ENCODE measurements around the gene SPATA2. TPM values are rescaled to one million over a fixed set of nuclear protein-coding genes. Genes with fewer than 3 reads are reported as not detected.

Gene SPATA2
- total and polyA plus RNA-seq, 2 of the 13 experiments (the other 11 are each of a cell fraction or from before 2014, with no cell fraction given) = 3.2 to 8.7 TPM

GRCh38 chr20:49916146-49917002, 1.0 kb upstream of the SPATA2 start (continued):
- TF ChIP-seq NONO (IDR thresholded peaks at IDR 0.05) (no peak), NONO (CRISPR knock-in tag; conservative IDR thresholded peaks at IDR 0.05) (peak; percentile 85), AGO2 (optimal IDR thresholded peaks at IDR 0.05; ENCODE audit: low read depth, low read length) (no peak), ZNF329 (CRISPR knock-in tag; IDR thresholded peaks at IDR 0.05; ENCODE audit: low read depth) (no peak), ZNF274 (CRISPR knock-in tag; IDR thresholded peaks at IDR 0.05) (no peak), ZNF570 (CRISPR knock-in tag; IDR thresholded peaks at IDR 0.05; ENCODE audit: borderline replicate concordance) (0 out of 2 replicates have a peak, but pooled peaks have one; percentile 33), PRPF4 (IDR thresholded peaks at IDR 0.05; ENCODE audit: low read depth, low read length, poor library complexity, severe bottlenecking) (no peak), ESRRA (CRISPR knock-in tag; IDR thresholded peaks at IDR 0.05; ENCODE audit: low read depth) (peak; percentile 79; the same call in 1 of the 2 replicates), YEATS2 (CRISPR knock-in tag; IDR thresholded peaks at IDR 0.05; ENCODE audit: borderline replicate concordance) (peak; percentile 20; the same call in 1 of the 2 replicates), ZBTB42 (CRISPR knock-in tag; IDR thresholded peaks at IDR 0.05) (peak; percentile 91; the same call in 1 of the 2 replicates), U2AF2 (IDR thresholded peaks at IDR 0.05; ENCODE audit: low read depth, low read length) (no peak), TOPORS (CRISPR knock-in tag; IDR thresholded peaks at IDR 0.05) (0 out of 2 replicates have a peak, but pooled peaks have one; percentile 46), ZNF343 (CRISPR knock-in tag; IDR thresholded peaks at IDR 0.05) (no peak), TEAD3 (CRISPR knock-in tag; optimal IDR thresholded peaks at IDR 0.05; ENCODE audit: borderline replicate concordance) (peak; percentile 95), ZNF766 (CRISPR knock-in tag; IDR thresholded peaks at IDR 0.05; ENCODE audit: borderline replicate concordance) (no peak), SALL2 (CRISPR knock-in tag; IDR thresholded peaks at IDR 0.05) (no peak; the same call in 1 of the 2 replicates), ZNF451 (CRISPR knock-in tag; IDR thresholded peaks at IDR 0.05) (no peak), SOX6 (IDR thresholded peaks at IDR 0.05) (no peak), SOX6 (CRISPR knock-in tag; IDR thresholded peaks at IDR 0.05) (peak; percentile 91), TOE1 (CRISPR knock-in tag; IDR thresholded peaks at IDR 0.05) (0 out of 2 replicates have a peak, but pooled peaks have one; percentile 37), SP5 (CRISPR knock-in tag; IDR thresholded peaks at IDR 0.05; ENCODE audit: borderline replicate concordance, low read depth) (peak; percentile 80), ZNF740 (CRISPR knock-in tag; IDR thresholded peaks at IDR 0.05) (no peak), ZNF605 (CRISPR knock-in tag; IDR thresholded peaks at IDR 0.05) (peak; percentile 77), NBN (conservative IDR thresholded peaks at IDR 0.05) (no peak), PAF1 (CRISPR knock-in tag; IDR thresholded peaks at IDR 0.05) (no peak)
- TF ChIP-seq, protein P1, sequence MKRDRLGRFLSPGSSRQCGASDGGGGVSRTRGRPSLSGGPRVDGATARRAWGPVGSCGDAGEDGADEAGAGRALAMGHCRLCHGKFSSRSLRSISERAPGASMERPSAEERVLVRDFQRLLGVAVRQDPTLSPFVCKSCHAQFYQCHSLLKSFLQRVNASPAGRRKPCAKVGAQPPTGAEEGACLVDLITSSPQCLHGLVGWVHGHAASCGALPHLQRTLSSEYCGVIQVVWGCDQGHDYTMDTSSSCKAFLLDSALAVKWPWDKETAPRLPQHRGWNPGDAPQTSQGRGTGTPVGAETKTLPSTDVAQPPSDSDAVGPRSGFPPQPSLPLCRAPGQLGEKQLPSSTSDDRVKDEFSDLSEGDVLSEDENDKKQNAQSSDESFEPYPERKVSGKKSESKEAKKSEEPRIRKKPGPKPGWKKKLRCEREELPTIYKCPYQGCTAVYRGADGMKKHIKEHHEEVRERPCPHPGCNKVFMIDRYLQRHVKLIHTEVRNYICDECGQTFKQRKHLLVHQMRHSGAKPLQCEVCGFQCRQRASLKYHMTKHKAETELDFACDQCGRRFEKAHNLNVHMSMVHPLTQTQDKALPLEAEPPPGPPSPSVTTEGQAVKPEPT (CRISPR knock-in tag; IDR thresholded peaks at IDR 0.05; ENCODE audit: low read depth) = peak; percentile 96
- TF ChIP-seq, protein P2, sequence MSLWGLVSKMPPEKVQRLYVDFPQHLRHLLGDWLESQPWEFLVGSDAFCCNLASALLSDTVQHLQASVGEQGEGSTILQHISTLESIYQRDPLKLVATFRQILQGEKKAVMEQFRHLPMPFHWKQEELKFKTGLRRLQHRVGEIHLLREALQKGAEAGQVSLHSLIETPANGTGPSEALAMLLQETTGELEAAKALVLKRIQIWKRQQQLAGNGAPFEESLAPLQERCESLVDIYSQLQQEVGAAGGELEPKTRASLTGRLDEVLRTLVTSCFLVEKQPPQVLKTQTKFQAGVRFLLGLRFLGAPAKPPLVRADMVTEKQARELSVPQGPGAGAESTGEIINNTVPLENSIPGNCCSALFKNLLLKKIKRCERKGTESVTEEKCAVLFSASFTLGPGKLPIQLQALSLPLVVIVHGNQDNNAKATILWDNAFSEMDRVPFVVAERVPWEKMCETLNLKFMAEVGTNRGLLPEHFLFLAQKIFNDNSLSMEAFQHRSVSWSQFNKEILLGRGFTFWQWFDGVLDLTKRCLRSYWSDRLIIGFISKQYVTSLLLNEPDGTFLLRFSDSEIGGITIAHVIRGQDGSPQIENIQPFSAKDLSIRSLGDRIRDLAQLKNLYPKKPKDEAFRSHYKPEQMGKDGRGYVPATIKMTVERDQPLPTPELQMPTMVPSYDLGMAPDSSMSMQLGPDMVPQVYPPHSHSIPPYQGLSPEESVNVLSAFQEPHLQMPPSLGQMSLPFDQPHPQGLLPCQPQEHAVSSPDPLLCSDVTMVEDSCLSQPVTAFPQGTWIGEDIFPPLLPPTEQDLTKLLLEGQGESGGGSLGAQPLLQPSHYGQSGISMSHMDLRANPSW (CRISPR knock-in tag; IDR thresholded peaks at IDR 0.05; ENCODE audit: borderline replicate concordance) = no peak

All from HepG2 (cell line).